GM23338 (cell line): ENCODE data around the gene TSHZ2. TPM values are rescaled to one million over a fixed set of nuclear protein-coding genes. Genes with fewer than 3 reads are reported as not detected.

ENCODE experiments used
- ATAC-seq: fragments of 200-7000 bp; cut with Tn5 transposase; 3 replicates; pipeline ENCODE4 v1.9.1; 2020
- DNase-seq: peaks from one replicate; pipeline ENCODE4 v3.0.0-alpha.2; 2015; ENCODE audit warnings: low spot score
- H2AFZ ChIP-seq: fragments of 200-600 bp; sonication (generic); 2 replicates; pipeline ENCODE4 v1.8.0; 2016; ENCODE audit warnings: antibody characterized with exemption, mild to moderate bottlenecking, moderate library complexity
- H3F3A ChIP-seq: fragments of 200-600 bp; sonication (generic); replicated peaks from 2 replicates; pipeline ENCODE4 v1.8.0; 2017; ENCODE audit warnings: antibody characterized with exemption, mixed run types, low read depth
- H3K27ac ChIP-seq: fragments of 200-600 bp; sonication (generic); 2 replicates; pipeline ENCODE4 v1.6.1; 2016; ENCODE audit warnings: low read depth
- H3K27me3 ChIP-seq: fragments of 200-600 bp; sonication (generic); 2 replicates; pipeline ENCODE4 v1.8.0; 2016; ENCODE audit warnings: mild to moderate bottlenecking, mixed run types, moderate library complexity; ENCODE audit not compliant: insufficient read depth
- H3K36me3 ChIP-seq: fragments of 200-600 bp; sonication (generic); 2 replicates; pipeline ENCODE4 v1.8.0; 2016; ENCODE audit warnings: mild to moderate bottlenecking; ENCODE audit not compliant: insufficient read depth
- H3K4me1 ChIP-seq: fragments of 200-600 bp; sonication (generic); 2 replicates; pipeline ENCODE4 v1.8.0; 2016; ENCODE audit warnings: mild to moderate bottlenecking, moderate library complexity; ENCODE audit not compliant: insufficient read depth
- H3K4me2 ChIP-seq: fragments of 200-600 bp; sonication (generic); 2 replicates; pipeline ENCODE4 v1.7.1; 2017; ENCODE audit warnings: mixed run types
- H3K4me3 ChIP-seq: fragments of 200-600 bp; sonication (generic); 2 replicates; pipeline ENCODE4 v1.6.1; 2016; ENCODE audit warnings: mixed run types
- H3K79me2 ChIP-seq: fragments of 200-600 bp; sonication (generic); replicated peaks from 2 replicates; pipeline ENCODE4 v1.8.0; 2017; ENCODE audit warnings: mild to moderate bottlenecking; ENCODE audit not compliant: insufficient read depth
- H3K9me2 ChIP-seq: fragments of 200-600 bp; sonication (generic); 2 replicates; pipeline ENCODE4 v1.8.0; 2017; ENCODE audit not compliant: insufficient read depth
- H4K20me1 ChIP-seq: fragments of 200-600 bp; sonication (generic); replicated peaks from 2 replicates; pipeline ENCODE4 v1.8.0; 2017; ENCODE audit warnings: mild to moderate bottlenecking; ENCODE audit not compliant: insufficient read depth
- H3K27ac Mint-ChIP-seq: 2 replicates; pipeline ENCODE4 v1.8.0; 2020; ENCODE audit warnings: inconsistent platforms, mild to moderate bottlenecking, moderate library complexity, mixed read lengths
- H3K27me3 Mint-ChIP-seq: 3 replicates; pipeline ENCODE4 v1.8.0; 2022; ENCODE audit warnings: low read depth, mild to moderate bottlenecking, moderate library complexity, mixed read lengths, inconsistent platforms; ENCODE audit not compliant: insufficient read depth, poor library complexity
- H3K36me3 Mint-ChIP-seq: 3 replicates; pipeline ENCODE4 v1.8.0; 2021; ENCODE audit warnings: low read depth, mild to moderate bottlenecking, inconsistent platforms, moderate library complexity, mixed read lengths
- H3K4me1 Mint-ChIP-seq: 3 replicates; pipeline ENCODE4 v1.8.0; 2020; ENCODE audit warnings: mild to moderate bottlenecking, inconsistent platforms, mixed read lengths
- H3K4me3 Mint-ChIP-seq: 3 replicates; pipeline ENCODE4 v1.8.0; 2021; ENCODE audit warnings: moderate library complexity, mild to moderate bottlenecking, inconsistent platforms, mixed read lengths
- H3K9me3 Mint-ChIP-seq: 3 replicates; pipeline ENCODE4 v1.8.0; 2020; ENCODE audit warnings: moderate library complexity, mild to moderate bottlenecking, inconsistent platforms, mixed read lengths
- CREB1 ChIP-seq: fragments of 250-450 bp; sonication (Bioruptor Pico); IDR thresholded peaks from 2 replicates; pipeline ENCODE4 v1.5.0; 2020; ENCODE audit warnings: low read depth, mild to moderate bottlenecking, moderate library complexity
- EZH2 ChIP-seq: fragments of 200-600 bp; sonication (generic); IDR thresholded peaks from one replicate; pipeline ENCODE4 v1.8.0; 2017; ENCODE audit warnings: antibody characterized with exemption, mild to moderate bottlenecking, low read depth; ENCODE audit not compliant: unreplicated experiment
- EZH2phosphoT487 ChIP-seq: fragments of 200-600 bp; sonication (generic); IDR thresholded peaks from one replicate; pipeline ENCODE4 v1.8.1; 2018; ENCODE audit warnings: antibody characterized with exemption; ENCODE audit not compliant: unreplicated experiment
- JUNB ChIP-seq: IDR thresholded peaks from one replicate; pipeline ENCODE4 v1.6.1; 2016; ENCODE audit warnings: antibody characterized with exemption; ENCODE audit not compliant: unreplicated experiment
- NANOG ChIP-seq: IDR thresholded peaks from 2 replicates; pipeline ENCODE4 v1.6.1; 2016; ENCODE audit warnings: antibody characterized with exemption, borderline replicate concordance
- POLR2AphosphoS5 ChIP-seq: IDR thresholded peaks from 2 replicates; pipeline ENCODE4 v1.6.1; 2016; ENCODE audit warnings: antibody characterized with exemption, low read depth
- STAT1 ChIP-seq: IDR thresholded peaks from one replicate; pipeline ENCODE4 v1.6.1; 2016; ENCODE audit warnings: antibody characterized with exemption; ENCODE audit not compliant: unreplicated experiment
- ZNF114 ChIP-seq: fragments of 250-450 bp; sonication (Bioruptor Pico); IDR thresholded peaks from 2 replicates; pipeline ENCODE4 v1.5.0; 2020; ENCODE audit warnings: mild to moderate bottlenecking, moderate library complexity
- ZNF331 ChIP-seq: fragments of 250-450 bp; sonication (Bioruptor Pico); IDR thresholded peaks from 2 replicates; pipeline ENCODE4 v1.5.0; 2020; ENCODE audit warnings: low read depth, mild to moderate bottlenecking, moderate library complexity
- polyA plus RNA-seq: library from polyadenylated mRNA; unstranded; fragments of >200 nt; fragmentation: Nextera tagmentation; extraction: Ambion mirVana; gene quantifications from 2 replicates; pipeline ENCODE4 v1.2.1, GENCODE V29; 2016
- total RNA-seq: library from RNA; depleted of rRNA; stranded (reverse); fragments of >200 nt; shearing (Covaris generic); gene quantifications from 2 replicates; pipeline ENCODE4 v1.2.3, GENCODE V29; 2014
- TF ChIP-seq, protein P1 (sequence below), 2 experiments: fragments of 200-600 bp in 1 of 2; sonication (generic) in 1 of 2; conservative IDR thresholded peaks; 2 replicates each; pipeline versions ENCODE4 v1.5.1 to v1.6.1; 2016 to 2017; ENCODE audit warnings: antibody characterized with exemption in 2 of 2, low read depth in 2 of 2, mild to moderate bottlenecking in 2 of 2, moderate library complexity in 1 of 2
- TF ChIP-seq, protein P2 (sequence below): fragments of 250-450 bp; sonication (Bioruptor Pico); IDR thresholded peaks from 2 replicates; pipeline ENCODE4 v1.5.0; 2020; ENCODE audit warnings: mild to moderate bottlenecking, moderate library complexity
- TF ChIP-seq, protein P3 (sequence below): IDR thresholded peaks from one replicate; pipeline ENCODE4 v1.6.1; 2018; ENCODE audit warnings: antibody characterized with exemption; ENCODE audit not compliant: unreplicated experiment
- TF ChIP-seq, protein P4 (sequence below): IDR thresholded peaks from 2 replicates; pipeline ENCODE4 v1.6.1; 2016; ENCODE audit warnings: antibody characterized with exemption

The TSHZ2 gene
- total and polyA plus RNA-seq, 2 experiments from 2014 or later = 0.49 to 1.3 TPM

DNA sequence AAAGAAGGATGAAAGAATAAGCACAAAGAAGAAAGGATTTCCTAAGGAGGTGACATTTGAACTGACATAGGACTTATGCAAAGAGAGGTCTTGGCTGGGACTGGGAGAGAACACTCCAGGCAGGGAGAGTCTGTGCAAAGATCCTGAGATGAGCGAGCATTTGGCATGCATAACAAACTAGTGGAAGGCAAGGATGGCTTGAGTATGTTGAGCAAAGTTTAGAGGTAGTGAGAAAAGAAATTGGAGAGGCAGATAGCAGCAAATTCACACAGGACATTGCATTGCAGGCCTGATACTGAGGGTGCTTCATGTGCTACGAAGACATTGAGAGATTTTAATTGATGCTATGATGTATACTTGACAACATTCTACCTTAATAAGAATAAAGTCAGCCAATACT lies 383.6 kb downstream of the TSHZ2 start:
- ATAC-seq (no peak), DNase-seq (no peak)
- H3K27ac Mint-ChIP-seq = no peak overlapping the region
- no peaks in the 10 kb centered on the region for H3K9me2 ChIP-seq
- H3K27ac ChIP-seq = no peak overlapping the region
- no peaks in the 10 kb centered on the region for H3K27me3 ChIP-seq
- no peaks in the 10 kb centered on the region for H3F3A ChIP-seq
- H3K4me2 ChIP-seq = no peak overlapping the region
- H2AFZ ChIP-seq = no peak overlapping the region
- no peaks in the 10 kb centered on the region for H3K79me2 ChIP-seq
- H4K20me1 ChIP-seq = no peaks in the 10 kb centered on the region
- H3K27me3 Mint-ChIP-seq = peaks cover 3% of the 10 kb centered on the region
- TF ChIP-seq CREB1 (CRISPR knock-in tag) (no peak), NANOG (no peak), POLR2AphosphoS5 (no peak), EZH2 (no peak), ZNF114 (no peak), EZH2phosphoT487 (no peak), JUNB (no peak), STAT1 (no peak), ZNF331 (CRISPR knock-in tag) (no peak)
- TF ChIP-seq, protein P1, sequence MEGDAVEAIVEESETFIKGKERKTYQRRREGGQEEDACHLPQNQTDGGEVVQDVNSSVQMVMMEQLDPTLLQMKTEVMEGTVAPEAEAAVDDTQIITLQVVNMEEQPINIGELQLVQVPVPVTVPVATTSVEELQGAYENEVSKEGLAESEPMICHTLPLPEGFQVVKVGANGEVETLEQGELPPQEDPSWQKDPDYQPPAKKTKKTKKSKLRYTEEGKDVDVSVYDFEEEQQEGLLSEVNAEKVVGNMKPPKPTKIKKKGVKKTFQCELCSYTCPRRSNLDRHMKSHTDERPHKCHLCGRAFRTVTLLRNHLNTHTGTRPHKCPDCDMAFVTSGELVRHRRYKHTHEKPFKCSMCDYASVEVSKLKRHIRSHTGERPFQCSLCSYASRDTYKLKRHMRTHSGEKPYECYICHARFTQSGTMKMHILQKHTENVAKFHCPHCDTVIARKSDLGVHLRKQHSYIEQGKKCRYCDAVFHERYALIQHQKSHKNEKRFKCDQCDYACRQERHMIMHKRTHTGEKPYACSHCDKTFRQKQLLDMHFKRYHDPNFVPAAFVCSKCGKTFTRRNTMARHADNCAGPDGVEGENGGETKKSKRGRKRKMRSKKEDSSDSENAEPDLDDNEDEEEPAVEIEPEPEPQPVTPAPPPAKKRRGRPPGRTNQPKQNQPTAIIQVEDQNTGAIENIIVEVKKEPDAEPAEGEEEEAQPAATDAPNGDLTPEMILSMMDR (conservative IDR thresholded peaks at IDR 0.05; ENCODE audit: low read depth in 2 of 2) = no peak
- TF ChIP-seq, protein P2, sequence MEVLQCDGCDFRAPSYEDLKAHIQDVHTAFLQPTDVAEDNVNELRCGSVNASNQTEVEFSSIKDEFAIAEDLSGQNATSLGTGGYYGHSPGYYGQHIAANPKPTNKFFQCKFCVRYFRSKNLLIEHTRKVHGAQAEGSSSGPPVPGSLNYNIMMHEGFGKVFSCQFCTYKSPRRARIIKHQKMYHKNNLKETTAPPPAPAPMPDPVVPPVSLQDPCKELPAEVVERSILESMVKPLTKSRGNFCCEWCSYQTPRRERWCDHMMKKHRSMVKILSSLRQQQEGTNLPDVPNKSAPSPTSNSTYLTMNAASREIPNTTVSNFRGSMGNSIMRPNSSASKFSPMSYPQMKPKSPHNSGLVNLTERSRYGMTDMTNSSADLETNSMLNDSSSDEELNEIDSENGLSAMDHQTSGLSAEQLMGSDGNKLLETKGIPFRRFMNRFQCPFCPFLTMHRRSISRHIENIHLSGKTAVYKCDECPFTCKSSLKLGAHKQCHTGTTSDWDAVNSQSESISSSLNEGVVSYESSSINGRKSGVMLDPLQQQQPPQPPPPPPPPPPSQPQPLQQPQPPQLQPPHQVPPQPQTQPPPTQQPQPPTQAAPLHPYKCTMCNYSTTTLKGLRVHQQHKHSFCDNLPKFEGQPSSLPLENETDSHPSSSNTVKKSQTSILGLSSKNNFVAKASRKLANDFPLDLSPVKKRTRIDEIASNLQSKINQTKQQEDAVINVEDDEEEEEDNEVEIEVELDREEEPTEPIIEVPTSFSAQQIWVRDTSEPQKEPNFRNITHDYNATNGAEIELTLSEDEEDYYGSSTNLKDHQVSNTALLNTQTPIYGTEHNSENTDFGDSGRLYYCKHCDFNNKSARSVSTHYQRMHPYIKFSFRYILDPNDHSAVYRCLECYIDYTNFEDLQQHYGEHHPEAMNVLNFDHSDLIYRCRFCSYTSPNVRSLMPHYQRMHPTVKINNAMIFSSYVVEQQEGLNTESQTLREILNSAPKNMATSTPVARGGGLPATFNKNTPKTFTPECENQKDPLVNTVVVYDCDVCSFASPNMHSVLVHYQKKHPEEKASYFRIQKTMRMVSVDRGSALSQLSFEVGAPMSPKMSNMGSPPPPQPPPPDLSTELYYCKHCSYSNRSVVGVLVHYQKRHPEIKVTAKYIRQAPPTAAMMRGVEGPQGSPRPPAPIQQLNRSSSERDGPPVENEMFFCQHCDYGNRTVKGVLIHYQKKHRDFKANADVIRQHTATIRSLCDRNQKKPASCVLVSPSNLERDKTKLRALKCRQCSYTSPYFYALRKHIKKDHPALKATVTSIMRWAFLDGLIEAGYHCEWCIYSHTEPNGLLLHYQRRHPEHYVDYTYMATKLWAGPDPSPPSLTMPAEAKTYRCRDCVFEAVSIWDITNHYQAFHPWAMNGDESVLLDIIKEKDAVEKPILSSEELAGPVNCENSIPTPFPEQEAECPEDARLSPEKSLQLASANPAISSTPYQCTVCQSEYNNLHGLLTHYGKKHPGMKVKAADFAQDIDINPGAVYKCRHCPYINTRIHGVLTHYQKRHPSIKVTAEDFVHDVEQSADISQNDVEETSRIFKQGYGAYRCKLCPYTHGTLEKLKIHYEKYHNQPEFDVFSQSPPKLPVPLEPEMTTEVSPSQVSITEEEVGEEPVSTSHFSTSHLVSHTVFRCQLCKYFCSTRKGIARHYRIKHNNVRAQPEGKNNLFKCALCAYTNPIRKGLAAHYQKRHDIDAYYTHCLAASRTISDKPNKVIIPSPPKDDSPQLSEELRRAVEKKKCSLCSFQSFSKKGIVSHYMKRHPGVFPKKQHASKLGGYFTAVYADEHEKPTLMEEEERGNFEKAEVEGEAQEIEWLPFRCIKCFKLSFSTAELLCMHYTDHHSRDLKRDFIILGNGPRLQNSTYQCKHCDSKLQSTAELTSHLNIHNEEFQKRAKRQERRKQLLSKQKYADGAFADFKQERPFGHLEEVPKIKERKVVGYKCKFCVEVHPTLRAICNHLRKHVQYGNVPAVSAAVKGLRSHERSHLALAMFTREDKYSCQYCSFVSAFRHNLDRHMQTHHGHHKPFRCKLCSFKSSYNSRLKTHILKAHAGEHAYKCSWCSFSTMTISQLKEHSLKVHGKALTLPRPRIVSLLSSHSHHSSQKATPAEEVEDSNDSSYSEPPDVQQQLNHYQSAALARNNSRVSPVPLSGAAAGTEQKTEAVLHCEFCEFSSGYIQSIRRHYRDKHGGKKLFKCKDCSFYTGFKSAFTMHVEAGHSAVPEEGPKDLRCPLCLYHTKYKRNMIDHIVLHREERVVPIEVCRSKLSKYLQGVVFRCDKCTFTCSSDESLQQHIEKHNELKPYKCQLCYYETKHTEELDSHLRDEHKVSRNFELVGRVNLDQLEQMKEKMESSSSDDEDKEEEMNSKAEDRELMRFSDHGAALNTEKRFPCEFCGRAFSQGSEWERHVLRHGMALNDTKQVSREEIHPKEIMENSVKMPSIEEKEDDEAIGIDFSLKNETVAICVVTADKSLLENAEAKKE (CRISPR knock-in tag) = no peak
- TF ChIP-seq, protein P3, sequence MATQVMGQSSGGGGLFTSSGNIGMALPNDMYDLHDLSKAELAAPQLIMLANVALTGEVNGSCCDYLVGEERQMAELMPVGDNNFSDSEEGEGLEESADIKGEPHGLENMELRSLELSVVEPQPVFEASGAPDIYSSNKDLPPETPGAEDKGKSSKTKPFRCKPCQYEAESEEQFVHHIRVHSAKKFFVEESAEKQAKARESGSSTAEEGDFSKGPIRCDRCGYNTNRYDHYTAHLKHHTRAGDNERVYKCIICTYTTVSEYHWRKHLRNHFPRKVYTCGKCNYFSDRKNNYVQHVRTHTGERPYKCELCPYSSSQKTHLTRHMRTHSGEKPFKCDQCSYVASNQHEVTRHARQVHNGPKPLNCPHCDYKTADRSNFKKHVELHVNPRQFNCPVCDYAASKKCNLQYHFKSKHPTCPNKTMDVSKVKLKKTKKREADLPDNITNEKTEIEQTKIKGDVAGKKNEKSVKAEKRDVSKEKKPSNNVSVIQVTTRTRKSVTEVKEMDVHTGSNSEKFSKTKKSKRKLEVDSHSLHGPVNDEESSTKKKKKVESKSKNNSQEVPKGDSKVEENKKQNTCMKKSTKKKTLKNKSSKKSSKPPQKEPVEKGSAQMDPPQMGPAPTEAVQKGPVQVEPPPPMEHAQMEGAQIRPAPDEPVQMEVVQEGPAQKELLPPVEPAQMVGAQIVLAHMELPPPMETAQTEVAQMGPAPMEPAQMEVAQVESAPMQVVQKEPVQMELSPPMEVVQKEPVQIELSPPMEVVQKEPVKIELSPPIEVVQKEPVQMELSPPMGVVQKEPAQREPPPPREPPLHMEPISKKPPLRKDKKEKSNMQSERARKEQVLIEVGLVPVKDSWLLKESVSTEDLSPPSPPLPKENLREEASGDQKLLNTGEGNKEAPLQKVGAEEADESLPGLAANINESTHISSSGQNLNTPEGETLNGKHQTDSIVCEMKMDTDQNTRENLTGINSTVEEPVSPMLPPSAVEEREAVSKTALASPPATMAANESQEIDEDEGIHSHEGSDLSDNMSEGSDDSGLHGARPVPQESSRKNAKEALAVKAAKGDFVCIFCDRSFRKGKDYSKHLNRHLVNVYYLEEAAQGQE = no peak
- TF ChIP-seq, protein P4, sequence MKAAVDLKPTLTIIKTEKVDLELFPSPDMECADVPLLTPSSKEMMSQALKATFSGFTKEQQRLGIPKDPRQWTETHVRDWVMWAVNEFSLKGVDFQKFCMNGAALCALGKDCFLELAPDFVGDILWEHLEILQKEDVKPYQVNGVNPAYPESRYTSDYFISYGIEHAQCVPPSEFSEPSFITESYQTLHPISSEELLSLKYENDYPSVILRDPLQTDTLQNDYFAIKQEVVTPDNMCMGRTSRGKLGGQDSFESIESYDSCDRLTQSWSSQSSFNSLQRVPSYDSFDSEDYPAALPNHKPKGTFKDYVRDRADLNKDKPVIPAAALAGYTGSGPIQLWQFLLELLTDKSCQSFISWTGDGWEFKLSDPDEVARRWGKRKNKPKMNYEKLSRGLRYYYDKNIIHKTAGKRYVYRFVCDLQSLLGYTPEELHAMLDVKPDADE = no peak
- H3K36me3 Mint-ChIP-seq = peaks cover 3% of the 10 kb centered on the region; the same call in 2 of the 3 replicates
- H3K4me3 ChIP-seq = no peak overlapping the region
- H3K36me3 ChIP-seq = no peaks in the 10 kb centered on the region
- H3K4me3 Mint-ChIP-seq = no peak overlapping the region
- H3K4me1 ChIP-seq = no peaks in the 10 kb centered on the region
- H3K4me1 Mint-ChIP-seq = no peaks in the 10 kb centered on the region
- H3K9me3 Mint-ChIP-seq = peaks cover 5% of the 10 kb centered on the region; the same call in 1 of the 3 replicates
